ENCODE measurements around the gene RNU5B-1. TPM values are rescaled to one million over a fixed set of nuclear protein-coding genes. Genes with fewer than 3 reads are reported as not detected.

The RNU5B-1 gene
- total RNA-seq, 6 experiments from 2014 or later: 8.6 to 18.0 (median 10.5) TPM; not detected in 3

DNA sequence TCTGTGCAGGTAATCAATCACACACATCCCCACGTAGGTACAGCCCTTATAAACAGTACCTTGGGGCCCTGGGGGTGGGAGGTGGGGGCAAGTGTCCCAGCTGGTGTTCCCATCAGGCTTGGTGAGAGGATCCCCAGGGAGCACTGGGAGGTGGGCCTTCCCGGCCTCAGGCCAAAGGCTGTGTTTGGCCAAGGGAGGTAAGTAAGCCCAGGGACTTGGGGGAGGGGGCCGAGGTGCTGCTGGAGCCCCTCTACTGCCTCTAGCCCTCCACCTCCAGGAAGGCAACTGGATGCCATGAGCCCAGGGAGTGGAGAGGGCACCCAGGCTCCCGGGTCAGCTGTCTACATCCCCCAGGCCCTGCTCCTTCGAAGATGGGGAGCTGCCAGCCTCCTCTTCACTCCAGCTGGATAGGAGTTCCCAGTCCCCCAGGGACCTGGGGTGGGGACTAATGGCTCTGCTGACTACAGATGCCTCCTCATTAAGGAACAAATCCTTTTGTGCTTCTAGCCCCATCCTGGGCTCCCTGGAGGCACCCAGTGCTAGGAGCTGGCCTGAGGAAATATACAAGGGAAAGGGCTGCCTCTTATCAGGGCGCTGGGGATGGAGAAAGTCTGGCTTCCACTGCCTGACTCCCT, 33.1 kb downstream of the RNU5B-1 start:
- DNase-seq: no peak
- no peaks in the 10 kb centered on the region for H3K9me3 Mint-ChIP-seq
- no peaks in the 10 kb centered on the region for H3K36me3 Mint-ChIP-seq (ENCODE audit: low read depth)
- H3K4me3 Mint-ChIP-seq: no peak overlapping the region
- TF ChIP-seq, protein P1, sequence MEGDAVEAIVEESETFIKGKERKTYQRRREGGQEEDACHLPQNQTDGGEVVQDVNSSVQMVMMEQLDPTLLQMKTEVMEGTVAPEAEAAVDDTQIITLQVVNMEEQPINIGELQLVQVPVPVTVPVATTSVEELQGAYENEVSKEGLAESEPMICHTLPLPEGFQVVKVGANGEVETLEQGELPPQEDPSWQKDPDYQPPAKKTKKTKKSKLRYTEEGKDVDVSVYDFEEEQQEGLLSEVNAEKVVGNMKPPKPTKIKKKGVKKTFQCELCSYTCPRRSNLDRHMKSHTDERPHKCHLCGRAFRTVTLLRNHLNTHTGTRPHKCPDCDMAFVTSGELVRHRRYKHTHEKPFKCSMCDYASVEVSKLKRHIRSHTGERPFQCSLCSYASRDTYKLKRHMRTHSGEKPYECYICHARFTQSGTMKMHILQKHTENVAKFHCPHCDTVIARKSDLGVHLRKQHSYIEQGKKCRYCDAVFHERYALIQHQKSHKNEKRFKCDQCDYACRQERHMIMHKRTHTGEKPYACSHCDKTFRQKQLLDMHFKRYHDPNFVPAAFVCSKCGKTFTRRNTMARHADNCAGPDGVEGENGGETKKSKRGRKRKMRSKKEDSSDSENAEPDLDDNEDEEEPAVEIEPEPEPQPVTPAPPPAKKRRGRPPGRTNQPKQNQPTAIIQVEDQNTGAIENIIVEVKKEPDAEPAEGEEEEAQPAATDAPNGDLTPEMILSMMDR (IDR thresholded peaks at IDR 0.05): no peak
- H3K4me1 Mint-ChIP-seq (ENCODE audit: low read depth): no peaks in the 10 kb centered on the region
- H3K27me3 Mint-ChIP-seq (ENCODE audit: insufficient read depth): peaks cover 40% of the 10 kb centered on the region
- no peak overlapping the region for H3K27ac Mint-ChIP-seq

DNA sequence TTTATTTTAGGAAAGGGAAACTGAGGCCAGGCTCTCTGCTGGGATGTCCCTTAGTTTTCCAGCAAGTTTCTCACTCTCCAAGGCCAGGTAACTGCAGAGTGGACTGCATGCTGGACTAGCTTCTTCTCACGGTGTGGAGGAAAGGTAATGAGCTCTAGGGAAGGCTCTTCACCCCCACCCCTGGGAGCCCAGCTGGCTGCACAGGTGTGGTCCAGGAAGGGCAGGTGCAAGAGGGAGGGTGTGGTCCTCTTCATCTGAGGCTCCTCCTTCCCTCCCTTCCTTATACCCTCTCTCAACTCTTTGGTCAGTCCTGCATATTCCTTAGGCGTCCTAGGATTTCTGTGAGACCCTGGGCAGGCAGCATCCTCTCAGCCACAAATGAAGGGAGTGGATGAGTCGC, 33.9 kb downstream of the RNU5B-1 start:
- Mint-ChIP-seq H3K27ac (no peak overlapping the region), H3K36me3 (ENCODE audit: low read depth) (no peaks in the 10 kb centered on the region), H3K4me1 (ENCODE audit: low read depth) (no peaks in the 10 kb centered on the region), H3K9me3 (no peaks in the 10 kb centered on the region), H3K27me3 (ENCODE audit: insufficient read depth) (peaks cover 47% of the 10 kb centered on the region), H3K4me3 (no peak overlapping the region)
- TF ChIP-seq, protein P1 (IDR thresholded peaks at IDR 0.05): no peak
- no peak for DNase-seq

DNA sequence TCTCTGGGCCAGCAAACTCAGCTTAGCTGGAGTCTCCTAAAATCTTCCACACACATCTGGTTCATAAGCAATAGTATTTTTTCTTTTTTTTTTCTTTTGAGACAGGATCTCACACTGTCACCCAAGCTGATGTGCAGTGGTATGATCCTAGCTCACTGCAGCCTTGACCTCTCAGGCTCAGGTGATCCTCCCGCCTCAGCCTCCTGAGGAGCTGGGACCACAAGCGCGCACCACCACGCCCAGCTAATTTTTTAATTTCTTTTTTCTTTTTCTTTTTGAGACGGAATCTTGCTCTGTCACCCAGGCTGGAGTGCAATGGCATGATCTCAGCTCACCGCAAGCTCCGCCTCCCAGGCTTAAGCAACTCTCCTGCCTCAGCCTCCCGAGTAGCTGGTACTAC, 34.3 kb downstream of the RNU5B-1 start:
- Mint-ChIP-seq H3K9me3 (no peaks in the 10 kb centered on the region), H3K27ac (no peak overlapping the region), H3K36me3 (ENCODE audit: low read depth) (no peaks in the 10 kb centered on the region), H3K4me3 (no peak overlapping the region), H3K4me1 (ENCODE audit: low read depth) (no peaks in the 10 kb centered on the region), H3K27me3 (ENCODE audit: insufficient read depth) (peaks cover 50% of the 10 kb centered on the region)
- DNase-seq: no peak
- TF ChIP-seq, protein P1 (IDR thresholded peaks at IDR 0.05): no peak

DNA sequence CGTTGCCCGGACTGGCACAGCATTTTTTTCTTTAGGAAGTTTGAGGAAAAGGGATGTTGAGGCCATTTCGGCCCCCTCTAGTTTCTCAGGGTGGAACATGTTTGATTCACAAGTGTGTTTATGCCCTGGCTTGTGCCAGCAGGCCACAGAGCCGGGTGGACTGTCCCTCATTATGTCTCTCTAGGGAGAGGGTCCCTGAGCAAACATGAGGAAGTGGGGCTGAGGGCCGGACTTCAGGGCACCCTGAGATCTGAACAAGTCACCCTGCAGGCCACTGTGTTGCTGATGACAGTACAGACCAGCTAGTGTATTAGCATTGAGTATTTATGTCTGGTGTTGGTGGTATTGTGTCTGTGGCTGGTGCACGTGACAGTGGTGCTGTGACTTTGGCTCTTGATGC, 34.9 kb downstream of the RNU5B-1 start:
- H3K4me1 Mint-ChIP-seq (ENCODE audit: low read depth): no peaks in the 10 kb centered on the region
- no peak overlapping the region for H3K4me3 Mint-ChIP-seq

DNA sequence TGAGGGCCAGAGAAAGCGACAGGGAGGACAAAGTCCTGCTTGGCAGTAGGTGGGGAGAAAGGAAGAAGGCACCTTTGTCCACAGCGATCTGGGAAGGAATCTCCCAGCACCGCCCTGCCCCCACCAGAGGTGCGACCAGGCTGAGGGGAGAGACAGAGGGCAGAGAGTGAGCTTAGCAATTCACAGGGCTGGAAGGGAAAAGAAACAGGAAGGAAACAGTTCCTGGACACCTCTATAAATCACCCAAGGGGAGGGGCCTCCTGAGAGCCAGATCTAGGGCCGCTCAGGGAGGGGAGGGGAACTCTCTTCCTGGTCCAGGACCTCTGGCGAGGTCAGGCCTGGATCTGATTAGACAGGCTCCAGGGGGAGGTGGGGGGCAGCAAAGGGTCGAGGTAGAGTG, 35.4 kb downstream of the RNU5B-1 start:
- Mint-ChIP-seq H3K27me3 (ENCODE audit: insufficient read depth) (peaks cover 50% of the 10 kb centered on the region), H3K36me3 (ENCODE audit: low read depth) (no peaks in the 10 kb centered on the region), H3K4me3 (no peak overlapping the region), H3K9me3 (no peaks in the 10 kb centered on the region), H3K27ac (no peak overlapping the region), H3K4me1 (ENCODE audit: low read depth) (no peaks in the 10 kb centered on the region)
- TF ChIP-seq, protein P1 (IDR thresholded peaks at IDR 0.05): no peak
- DNase-seq: no peak

More for the DNA sequence above, 34.9 kb downstream of the RNU5B-1 start:
- DNase-seq: no peak
- Mint-ChIP-seq H3K36me3 (ENCODE audit: low read depth) (no peaks in the 10 kb centered on the region), H3K9me3 (no peaks in the 10 kb centered on the region), H3K27me3 (ENCODE audit: insufficient read depth) (peaks cover 50% of the 10 kb centered on the region), H3K27ac (no peak overlapping the region)
- TF ChIP-seq, protein P1 (IDR thresholded peaks at IDR 0.05): no peak

Data from HFFc6 (cell line).